ENCODE data around the gene UNK.
A peak's percentile ranks its signal among the peaks of the same experiment; 100 is the strongest.
"Not testable (repeated sequence)": the region's sequence is repeated elsewhere in the genome, so short reads cannot be mapped to it uniquely, and the experiment has no call there.

Gene UNK

DNA sequence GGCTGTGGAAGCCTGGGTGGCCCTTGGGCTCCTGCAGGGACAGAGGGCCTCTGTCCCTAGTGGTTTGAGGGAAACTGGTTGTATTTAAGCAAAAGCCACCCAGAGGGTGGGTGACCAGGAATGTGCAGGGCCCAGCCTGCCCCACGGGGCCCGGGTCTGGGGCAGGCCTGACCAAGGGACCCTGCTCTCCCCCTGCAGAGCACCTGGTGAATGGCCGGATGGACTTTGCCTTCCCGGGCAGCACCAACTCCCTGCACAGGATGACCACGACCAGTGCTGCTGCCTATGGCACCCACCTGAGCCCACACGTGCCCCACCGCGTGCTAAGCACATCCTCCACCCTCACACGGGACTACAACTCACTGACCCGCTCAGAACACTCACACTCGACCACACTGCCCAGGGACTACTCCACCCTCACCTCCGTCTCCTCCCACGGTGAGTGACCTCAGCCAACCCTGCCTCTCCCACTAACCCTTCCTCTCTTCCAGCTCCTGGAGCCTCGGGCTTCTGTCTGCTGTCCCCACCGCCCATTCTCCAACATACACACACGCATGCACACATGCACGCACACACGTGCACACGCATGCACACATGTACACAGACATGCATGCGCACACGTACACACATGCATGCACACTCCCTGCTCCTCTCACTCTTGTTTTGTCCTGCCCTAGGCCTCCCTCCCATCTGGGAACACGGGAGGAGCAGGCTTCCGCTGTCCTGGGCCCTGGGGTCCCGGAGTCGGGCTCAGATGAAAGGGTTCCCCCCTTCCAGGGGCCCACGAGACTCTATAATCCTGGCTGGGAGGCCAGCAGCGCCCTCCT is 30.0 kb upstream of the UNK start:
- DNase-seq (ENCODE audit: low read depth in 2 of 2, low spot score in 1 of 2): no peak

DNA sequence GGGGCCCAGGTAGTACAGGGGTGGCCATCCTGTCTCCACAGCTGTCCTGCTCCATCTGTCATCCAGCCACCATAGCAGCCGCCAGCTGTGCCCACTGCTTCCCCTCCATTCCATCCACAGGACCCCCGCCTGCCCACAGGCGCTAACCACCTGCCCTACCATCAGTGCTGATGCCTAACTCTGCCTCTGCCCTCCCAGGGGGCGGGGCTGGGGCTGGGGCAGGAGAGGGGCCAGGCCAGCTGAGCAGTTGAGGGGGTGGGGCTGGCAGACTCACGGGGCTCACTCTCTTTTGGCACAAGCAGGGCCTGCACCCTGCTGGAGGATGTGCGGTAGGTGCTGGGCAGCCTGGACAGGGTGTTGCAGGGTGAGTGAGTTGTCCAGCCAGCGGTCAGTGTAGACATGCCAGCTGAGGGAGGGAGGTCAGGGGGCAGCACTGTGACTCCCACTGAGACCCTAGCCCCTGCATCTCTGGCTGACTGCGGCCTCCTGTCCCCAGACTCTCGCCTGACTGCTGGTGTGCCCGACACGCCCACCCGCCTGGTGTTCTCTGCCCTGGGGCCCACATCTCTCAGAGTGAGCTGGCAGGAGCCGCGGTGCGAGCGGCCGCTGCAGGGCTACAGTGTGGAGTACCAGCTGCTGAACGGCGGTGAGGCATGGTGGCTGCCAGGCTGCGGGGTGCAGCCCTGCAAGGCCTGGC is 29.3 kb upstream of the UNK start:
- no peak for DNase-seq (ENCODE audit: low read depth in 2 of 2, low spot score in 1 of 2)

DNA sequence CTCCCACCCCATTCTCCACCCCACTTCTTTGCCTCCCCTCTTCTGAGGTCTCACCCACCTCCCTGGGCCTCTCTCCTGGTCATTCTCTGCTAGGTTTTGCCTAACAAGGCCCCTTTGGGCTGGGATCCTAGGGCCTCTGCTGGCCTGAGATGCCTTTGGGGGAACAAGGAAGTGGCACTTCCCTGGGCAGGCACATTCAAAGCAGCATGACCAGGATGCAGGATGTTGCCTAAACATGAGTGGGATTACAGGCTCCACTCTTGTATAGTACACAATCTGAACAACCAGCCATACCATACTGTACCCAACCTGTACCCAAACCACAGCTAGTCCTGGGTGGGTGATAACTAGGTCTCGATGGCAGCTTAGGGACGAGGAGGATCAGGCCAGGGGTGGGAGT is 28.6 kb upstream of the UNK start:
- DNase-seq (ENCODE audit: low read depth in 2 of 2, low spot score in 1 of 2): no peak

- DNase-seq (ENCODE audit: low read depth in 2 of 2, low spot score in 1 of 2): no peak
Observed at GRCh38 chr17:75756451-75757085, 28.0 kb upstream of the UNK start.

GRCh38 chr17:75757086-75757681 is 27.4 kb upstream of the UNK start:
- no peak for DNase-seq (ENCODE audit: low read depth in 2 of 2, low spot score in 1 of 2)

DNA sequence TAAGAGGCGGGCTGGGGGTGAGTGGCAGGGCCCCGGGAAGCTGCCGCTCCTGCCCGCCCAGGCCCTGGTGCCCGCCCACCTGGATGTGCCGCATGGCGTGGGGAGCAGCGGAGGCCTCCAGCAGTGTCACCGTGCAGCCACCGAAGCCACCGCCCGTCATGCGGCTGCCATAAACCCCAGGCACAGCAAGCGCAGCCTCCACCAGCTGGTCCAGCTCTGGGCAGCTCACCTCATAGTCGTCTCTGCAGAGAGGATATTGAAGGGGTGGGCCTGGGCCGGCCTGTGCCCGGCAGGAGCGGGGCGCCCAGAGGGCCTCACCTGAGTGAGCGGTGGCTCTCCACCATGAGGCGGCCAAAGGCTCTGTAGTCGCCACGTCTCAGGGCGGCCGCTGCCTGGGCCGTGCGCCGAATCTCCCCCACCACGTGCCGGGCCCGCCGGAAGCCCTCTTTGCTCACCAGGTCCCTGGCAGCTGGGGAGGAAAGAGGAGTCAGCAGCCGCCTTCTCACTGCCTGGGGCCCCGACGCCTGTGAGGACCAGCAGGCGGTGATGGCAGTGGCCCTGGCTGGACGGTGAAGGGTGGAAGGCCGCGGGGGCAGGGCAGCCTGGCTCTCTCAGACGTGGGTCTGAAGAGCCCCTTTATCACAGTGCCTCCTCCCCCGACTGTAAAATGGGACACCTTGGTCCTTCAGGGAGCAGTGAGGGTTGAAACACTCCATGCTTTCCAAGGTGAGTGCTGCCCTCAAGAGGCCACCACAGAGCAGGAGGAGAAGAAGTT is 26.3 kb upstream of the UNK start:
- DNase-seq (ENCODE audit: low read depth in 2 of 2, low spot score in 1 of 2): no peak

DNA sequence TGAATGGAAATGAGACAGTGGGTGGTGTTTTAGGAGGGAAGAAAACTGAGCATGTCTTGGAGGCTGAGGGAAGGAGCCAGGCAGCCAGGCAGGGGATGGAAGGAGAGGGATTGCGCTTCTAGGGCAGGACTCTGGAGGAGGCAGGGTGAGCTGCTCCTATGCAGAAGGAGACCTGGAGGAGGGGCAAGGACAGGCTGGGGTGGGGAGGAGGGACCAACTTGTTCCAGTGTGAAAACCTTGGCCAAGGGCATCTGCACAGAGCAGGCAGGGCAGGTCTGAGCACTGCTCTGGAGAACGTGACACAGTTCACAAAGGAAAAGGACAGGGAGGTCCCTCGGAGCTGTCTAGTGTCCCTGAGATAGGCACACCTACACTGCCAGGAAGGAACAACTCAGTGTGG is 25.1 kb upstream of the UNK start:
- no peak for DNase-seq (ENCODE audit: low read depth in 2 of 2, low spot score in 1 of 2)

GRCh38 chr17:75759978-75760640 is 24.5 kb upstream of the UNK start:
- not testable (repeated sequence) for DNase-seq (ENCODE audit: low read depth in 2 of 2, low spot score in 1 of 2)

DNA sequence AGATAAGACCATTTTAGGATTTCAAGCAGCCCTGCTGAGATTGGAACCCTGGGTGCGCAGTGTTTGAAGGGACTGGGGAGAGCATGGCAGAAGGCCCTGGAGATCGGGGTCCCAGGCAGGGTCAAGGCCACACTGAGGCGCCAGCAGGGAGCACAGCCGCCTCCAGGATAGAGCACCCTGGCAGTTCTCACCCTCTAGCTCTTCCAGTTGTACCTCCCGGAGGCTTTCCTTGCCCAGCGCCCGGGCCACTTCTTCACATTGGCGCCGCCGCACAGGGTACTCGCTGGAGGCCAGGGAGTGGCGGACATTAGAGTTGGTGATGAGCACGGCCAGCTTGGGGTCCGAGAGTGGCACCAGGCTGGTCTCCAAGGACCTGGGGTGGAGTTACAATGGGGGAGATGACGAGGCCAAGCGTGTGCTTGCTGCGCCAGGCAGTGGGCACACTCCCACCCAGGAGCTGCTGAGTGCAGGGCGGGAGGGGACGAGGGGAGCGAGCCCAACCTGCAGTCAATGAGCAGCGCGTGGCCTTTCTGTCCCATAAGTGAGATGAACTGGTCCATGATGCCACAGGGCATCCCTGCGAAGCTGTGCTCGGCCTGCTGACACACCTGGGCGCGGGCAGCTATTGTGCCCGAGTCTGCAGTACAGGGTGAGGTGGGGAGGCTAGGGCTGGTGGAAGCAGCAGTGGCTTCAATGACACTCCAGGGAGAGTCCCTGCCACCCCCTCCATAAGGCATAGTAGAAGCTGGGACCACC is 21.9 kb upstream of the UNK start:
- no peak for DNase-seq (ENCODE audit: low read depth in 2 of 2, low spot score in 1 of 2)

DNA sequence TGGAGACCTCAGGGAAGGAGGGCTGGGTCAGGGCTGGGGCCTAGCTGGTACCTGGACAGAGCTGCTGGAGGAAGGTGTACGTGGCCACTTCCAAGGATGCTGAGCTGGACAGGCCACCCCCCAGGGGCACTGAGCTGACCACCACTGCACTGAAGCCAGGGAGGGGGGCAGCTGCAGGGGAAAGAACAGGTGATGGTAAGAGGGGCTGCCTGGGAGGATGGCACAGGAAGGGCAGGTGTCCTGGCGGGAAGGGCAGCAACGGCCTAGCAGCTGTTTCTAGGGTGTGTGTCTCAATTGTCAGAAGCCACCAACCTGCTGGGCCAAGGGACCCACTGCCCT is 21.4 kb upstream of the UNK start:
- DNase-seq (ENCODE audit: low read depth in 2 of 2, low spot score in 1 of 2): no peak

GRCh38 chr17:75763613-75764416 is 20.8 kb upstream of the UNK start:
- DNase-seq (ENCODE audit: low read depth in 2 of 2, low spot score in 1 of 2): no peak

GRCh38 chr17:75764417-75764710 is 20.2 kb upstream of the UNK start:
- no peak for DNase-seq (ENCODE audit: low read depth in 2 of 2, low spot score in 1 of 2)

- DNase-seq (ENCODE audit: low read depth in 2 of 2, low spot score in 1 of 2): peak in 1 of 2 donors; percentile 49
Observed at GRCh38 chr17:75764711-75765421, 19.7 kb upstream of the UNK start, which contains the start of gene GALK1. Gene GALK1 (minus strand): TSS chr17:75765192. CDS start chr17:75765136, 56 bp downstream.

DNA sequence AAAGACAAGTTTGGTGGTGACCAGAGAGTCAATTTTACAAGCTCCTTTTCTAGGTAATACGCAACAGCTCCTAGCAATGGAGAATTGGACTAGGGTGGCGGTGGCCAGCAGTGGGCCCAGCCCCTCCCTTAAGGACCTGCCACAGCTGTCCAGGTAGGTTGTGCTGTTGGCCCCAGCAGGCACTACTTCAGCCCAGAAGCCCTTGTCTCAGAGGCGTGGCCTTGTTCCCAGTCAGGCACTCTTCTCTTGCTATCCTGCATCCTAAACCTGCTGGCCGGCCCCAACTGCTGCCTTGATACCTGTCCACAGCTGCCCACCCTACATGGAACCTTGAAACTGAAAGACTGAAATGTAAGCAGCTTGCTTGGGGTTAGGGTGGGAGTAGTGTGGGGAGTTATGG is 18.6 kb upstream of the UNK start:
- DNase-seq (ENCODE audit: low read depth in 2 of 2, low spot score in 1 of 2): no peak

DNA sequence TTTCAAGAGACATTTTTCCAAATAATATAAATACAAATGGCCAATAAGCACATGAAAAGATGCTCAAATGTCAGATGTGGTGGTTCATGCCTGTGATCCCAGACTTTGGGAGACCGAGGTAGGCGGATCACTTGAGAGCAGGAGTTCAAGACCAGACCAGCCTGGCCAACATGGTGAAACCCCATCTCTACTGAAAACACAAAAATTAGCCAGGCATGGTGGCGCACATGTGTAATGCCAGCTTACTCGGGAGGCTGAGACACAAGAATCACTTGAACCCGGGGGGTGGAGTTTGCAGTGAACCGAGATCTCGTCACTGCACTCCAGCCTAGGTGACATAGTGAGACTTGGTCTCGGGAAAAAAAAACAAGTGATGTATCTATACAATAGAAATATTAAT is 16.7 kb upstream of the UNK start:
- no peak for DNase-seq (ENCODE audit: low read depth in 2 of 2, low spot score in 1 of 2)

DNA sequence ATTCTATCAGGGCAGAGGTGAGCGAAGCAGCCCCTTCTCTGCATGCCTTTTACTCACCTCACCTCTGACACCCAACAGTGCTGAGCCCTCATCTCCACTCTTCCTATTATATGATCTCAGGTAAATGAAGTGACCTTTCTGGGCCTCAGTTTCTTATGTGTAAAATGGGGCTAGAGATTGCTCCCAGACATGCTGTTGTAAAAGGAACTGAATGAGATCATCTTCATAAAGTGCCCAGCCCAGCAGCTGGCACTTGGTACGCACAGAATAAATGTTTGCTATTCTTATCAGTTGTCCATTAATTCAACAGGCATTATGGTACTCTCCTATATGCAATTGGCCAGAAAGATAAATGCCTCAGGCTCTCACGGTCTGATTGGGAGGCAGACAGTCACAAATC is 15.1 kb upstream of the UNK start:
- DNase-seq (ENCODE audit: low read depth in 2 of 2, low spot score in 1 of 2): no peak

DNA sequence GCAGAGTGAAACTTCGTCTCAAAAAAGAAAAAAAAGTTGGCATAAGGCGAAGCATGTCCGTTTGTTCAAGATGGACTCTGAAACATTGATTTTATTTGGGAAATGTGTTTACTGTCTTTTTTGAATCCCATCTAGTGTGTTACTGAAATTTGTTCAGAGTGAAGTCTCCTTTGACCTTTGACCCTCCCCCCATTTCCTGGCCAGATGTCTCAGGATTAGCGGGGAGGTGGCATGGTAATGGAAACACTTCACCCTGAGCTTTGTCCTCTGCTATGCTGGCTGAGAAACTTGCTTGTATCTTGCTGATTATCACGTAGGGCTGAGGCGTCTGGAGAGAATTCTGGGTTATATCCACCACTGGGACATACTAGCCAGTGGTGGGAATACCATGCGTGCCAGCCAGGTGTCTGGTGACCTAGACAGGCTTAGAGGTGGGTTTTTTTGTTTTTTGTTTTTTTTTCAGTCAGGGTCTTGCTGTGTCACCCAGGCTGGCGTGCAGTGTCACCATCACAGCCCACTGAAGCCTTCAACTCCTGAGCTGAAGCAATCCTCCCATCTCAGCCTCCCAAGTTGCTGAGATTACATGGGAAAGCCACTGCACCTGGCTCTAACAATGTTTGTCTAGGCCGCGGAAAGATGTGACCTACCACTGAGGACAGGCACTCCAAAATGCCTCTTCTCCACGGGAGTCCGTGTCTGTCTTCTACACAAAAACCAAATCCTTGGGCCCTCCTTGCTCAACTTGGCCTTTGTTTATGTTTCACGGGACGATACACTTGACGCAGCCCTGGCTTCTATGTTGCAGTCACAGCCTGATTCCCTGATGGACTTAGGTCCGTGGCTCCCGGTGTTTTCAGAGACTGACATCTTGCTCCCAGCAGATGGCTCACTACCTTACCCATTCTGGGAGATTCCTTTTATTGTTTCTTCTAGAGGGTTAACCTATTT is 13.0 kb upstream of the UNK start:
- DNase-seq (ENCODE audit: low read depth in 2 of 2, low spot score in 1 of 2): no peak

Measured in stimulated activated CD8-positive, alpha-beta memory T cell treated with anti-CD3 and anti-CD28 coated beads, Interleukin-4, amount 100 ng/mL, for 4 hours (primary cell).